Glutamatergic neuron (in vitro differentiated cells): ENCODE data around the gene XG. TPM values are rescaled to one million over a fixed set of nuclear protein-coding genes. Genes with fewer than 3 reads are reported as not detected.

Experiments used
- DNase-seq: peaks from one replicate; pipeline ENCODE4 v3.0.0; 2022
- H3K27ac Mint-ChIP-seq: one replicate; pipeline ENCODE4 v1.8.0; 2020; ENCODE audit warnings: mild to moderate bottlenecking, mixed read lengths, inconsistent platforms; ENCODE audit not compliant: unreplicated experiment
- H3K27me3 Mint-ChIP-seq: one replicate; pipeline ENCODE4 v1.8.0; 2020; ENCODE audit warnings: mild to moderate bottlenecking, moderate library complexity, mixed read lengths, inconsistent platforms; ENCODE audit not compliant: unreplicated experiment
- H3K36me3 Mint-ChIP-seq: one replicate; pipeline ENCODE4 v1.8.0; 2020; ENCODE audit warnings: mild to moderate bottlenecking, mixed read lengths, inconsistent platforms; ENCODE audit not compliant: unreplicated experiment
- H3K4me1 Mint-ChIP-seq: one replicate; pipeline ENCODE4 v1.8.0; 2020; ENCODE audit warnings: mild to moderate bottlenecking, low read depth, mixed read lengths, inconsistent platforms; ENCODE audit not compliant: unreplicated experiment
- H3K4me3 Mint-ChIP-seq: one replicate; pipeline ENCODE4 v1.8.0; 2020; ENCODE audit warnings: mild to moderate bottlenecking, mixed read lengths, inconsistent platforms; ENCODE audit not compliant: unreplicated experiment
- H3K9me3 Mint-ChIP-seq: one replicate; pipeline ENCODE4 v1.8.0; 2020; ENCODE audit warnings: mild to moderate bottlenecking, moderate library complexity, mixed read lengths, inconsistent platforms; ENCODE audit not compliant: unreplicated experiment
- total RNA-seq: library from RNA; stranded (reverse); fragmentation: NEBNext Ultra II Directional; extraction: Animal tissue kit (Norgen Biotek cat#: 25700); gene quantifications from one replicate; pipeline ENCODE4 v1.2.1, GENCODE V29; 2021; ENCODE audit not compliant: unreplicated experiment
- TF ChIP-seq, protein P1 (sequence below): fragments of 200-600 bp; sonication (generic); IDR thresholded peaks from one replicate; pipeline ENCODE4 v1.5.0; 2021; ENCODE audit not compliant: partially characterized antibody, unreplicated experiment

XG gene
- total RNA-seq, 1 donor from 2014 or later = not detected

DNA sequence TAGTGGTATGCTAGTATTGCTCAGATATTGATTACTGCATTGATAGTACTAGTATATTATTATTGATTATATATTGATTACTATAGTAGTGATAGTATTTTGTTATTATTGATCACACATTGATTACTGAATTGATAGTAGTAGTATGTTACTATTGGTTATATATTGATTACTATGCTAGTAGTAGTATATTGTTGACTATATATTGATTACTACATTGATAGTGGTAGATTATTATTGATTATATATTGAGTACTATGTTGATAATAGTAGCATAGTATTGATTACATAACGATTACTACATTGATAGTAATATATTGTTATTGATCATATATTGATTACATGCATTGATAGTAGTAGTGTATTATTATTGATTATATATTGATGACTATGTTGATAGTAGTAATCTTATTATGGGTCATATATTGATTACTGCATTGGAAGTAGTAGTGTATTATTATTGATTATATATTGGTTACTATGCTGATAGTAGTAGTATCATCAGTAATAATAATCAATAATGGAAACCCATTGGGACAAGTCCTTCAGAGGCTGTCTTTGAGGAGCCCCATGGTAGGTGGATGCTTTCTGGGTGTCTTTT lies 107.5 kb downstream of the XG start:
- H3K4me1 Mint-ChIP-seq = no peaks in the 10 kb centered on the region
- no peak for DNase-seq
- peaks cover 2% of the 10 kb centered on the region for H3K27me3 Mint-ChIP-seq
- peaks cover 1% of the 10 kb centered on the region for H3K9me3 Mint-ChIP-seq
- TF ChIP-seq, protein P1, sequence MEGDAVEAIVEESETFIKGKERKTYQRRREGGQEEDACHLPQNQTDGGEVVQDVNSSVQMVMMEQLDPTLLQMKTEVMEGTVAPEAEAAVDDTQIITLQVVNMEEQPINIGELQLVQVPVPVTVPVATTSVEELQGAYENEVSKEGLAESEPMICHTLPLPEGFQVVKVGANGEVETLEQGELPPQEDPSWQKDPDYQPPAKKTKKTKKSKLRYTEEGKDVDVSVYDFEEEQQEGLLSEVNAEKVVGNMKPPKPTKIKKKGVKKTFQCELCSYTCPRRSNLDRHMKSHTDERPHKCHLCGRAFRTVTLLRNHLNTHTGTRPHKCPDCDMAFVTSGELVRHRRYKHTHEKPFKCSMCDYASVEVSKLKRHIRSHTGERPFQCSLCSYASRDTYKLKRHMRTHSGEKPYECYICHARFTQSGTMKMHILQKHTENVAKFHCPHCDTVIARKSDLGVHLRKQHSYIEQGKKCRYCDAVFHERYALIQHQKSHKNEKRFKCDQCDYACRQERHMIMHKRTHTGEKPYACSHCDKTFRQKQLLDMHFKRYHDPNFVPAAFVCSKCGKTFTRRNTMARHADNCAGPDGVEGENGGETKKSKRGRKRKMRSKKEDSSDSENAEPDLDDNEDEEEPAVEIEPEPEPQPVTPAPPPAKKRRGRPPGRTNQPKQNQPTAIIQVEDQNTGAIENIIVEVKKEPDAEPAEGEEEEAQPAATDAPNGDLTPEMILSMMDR = no peak
- H3K36me3 Mint-ChIP-seq = no peaks in the 10 kb centered on the region
- H3K4me3 Mint-ChIP-seq = no peak overlapping the region
- H3K27ac Mint-ChIP-seq = no peak overlapping the region

DNA sequence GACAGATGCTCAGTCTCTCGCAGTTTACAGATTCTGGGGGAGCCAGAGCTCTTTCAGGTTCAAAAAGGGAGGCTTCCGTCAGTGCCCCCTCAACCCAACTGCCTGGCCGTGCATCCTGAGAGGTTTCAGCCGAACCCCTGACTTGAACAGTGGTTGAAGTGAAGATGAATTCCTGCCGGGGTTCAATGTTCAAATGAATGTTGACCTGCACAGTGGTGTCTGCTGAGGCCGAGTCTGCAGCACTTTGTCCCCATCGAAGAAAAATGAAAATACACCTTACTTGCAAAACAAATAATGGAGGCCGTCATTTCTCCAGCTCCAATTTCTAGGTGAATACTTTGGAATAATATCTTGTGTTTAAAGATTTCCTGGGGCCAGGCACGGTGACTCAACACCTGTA lies 110.6 kb downstream of the XG start:
- Mint-ChIP-seq H3K27me3 (peaks cover 2% of the 10 kb centered on the region), H3K36me3 (no peaks in the 10 kb centered on the region), H3K4me3 (no peak overlapping the region), H3K27ac (no peak overlapping the region), H3K4me1 (no peaks in the 10 kb centered on the region), H3K9me3 (peaks cover 1% of the 10 kb centered on the region)
- TF ChIP-seq, protein P1 = no peak
- no peak for DNase-seq

DNA sequence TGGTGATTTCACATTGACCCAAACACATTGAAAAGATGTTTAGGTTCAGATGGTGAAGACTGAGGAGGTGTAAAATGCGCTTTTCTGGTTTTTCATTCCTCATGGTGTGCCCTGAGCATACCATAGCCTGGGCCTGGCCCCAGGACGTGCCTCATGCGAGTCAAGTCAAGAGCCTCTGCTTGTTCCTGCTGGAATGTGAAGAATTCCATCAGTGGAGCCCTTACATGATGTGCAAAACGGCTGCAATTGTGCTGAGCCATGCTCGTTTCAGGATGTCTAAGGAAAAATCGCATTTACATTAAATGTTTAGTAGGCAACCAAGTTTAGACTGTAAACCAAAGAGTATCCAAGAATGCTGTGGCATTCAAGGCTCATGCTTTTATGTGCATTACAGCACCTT lies 111.8 kb downstream of the XG start:
- Mint-ChIP-seq H3K4me3 (no peak overlapping the region), H3K9me3 (peaks cover 1% of the 10 kb centered on the region), H3K27ac (no peak overlapping the region), H3K27me3 (peaks cover 2% of the 10 kb centered on the region), H3K4me1 (no peaks in the 10 kb centered on the region), H3K36me3 (no peaks in the 10 kb centered on the region)
- DNase-seq = no peak
- TF ChIP-seq, protein P1 = no peak

Other genes with a start within 250 kb of the XG start
- 31.2 TPM for gene CD99, start 60.7 kb upstream of the XG start, total RNA-seq
- gene GYG2, start 76.9 kb downstream of the XG start, total RNA-seq = 21.9 TPM
- gene ARSD, start 177.3 kb downstream of the XG start, total RNA-seq = 13.3 TPM